Fibroblast of lung (primary cell): ENCODE measurements around the gene RNF2. TPM values are rescaled to one million over a fixed set of nuclear protein-coding genes. Genes with fewer than 3 reads are reported as not detected.

Experiments
- DNase-seq, 2 donors: peaks; one replicate each; pipeline versions ENCODE4 v3.0.0 to v3.0.0-alpha.2; 2010; ENCODE audit warnings: low read depth in 2 of 2
- H2AFZ ChIP-seq: 2 replicates; pipeline ENCODE4 v1.5.1; 2012; ENCODE audit warnings: low read length, control low read depth, inconsistent platforms
- H3K27ac ChIP-seq: 2 replicates; pipeline ENCODE4 v1.5.1; 2011; ENCODE audit warnings: low read length, control low read depth; ENCODE audit not compliant: insufficient read depth
- H3K27me3 ChIP-seq: 2 replicates; pipeline ENCODE4 v1.5.1; 2011; ENCODE audit warnings: mild to moderate bottlenecking, low read length; ENCODE audit not compliant: control insufficient read depth, insufficient read depth
- H3K36me3 ChIP-seq: 2 replicates; pipeline ENCODE4 v1.5.1; 2011; ENCODE audit warnings: low read length; ENCODE audit not compliant: control insufficient read depth, insufficient read depth
- H3K4me1 ChIP-seq: 2 replicates; pipeline ENCODE4 v1.5.1; 2011; ENCODE audit warnings: low read length; ENCODE audit not compliant: control insufficient read depth, insufficient read depth; ENCODE audit errors: extremely low read depth
- H3K4me2 ChIP-seq: 2 replicates; pipeline ENCODE4 v1.5.1; 2011; ENCODE audit warnings: low read length, control low read depth; ENCODE audit not compliant: insufficient read depth; ENCODE audit errors: extremely low read depth
- H3K4me3 ChIP-seq, 4 experiments: fragments of 200-600 bp in 1 of 4; sonication (generic) in 1 of 4; replicated peaks in 1 of 4; 2 replicates each; pipeline ENCODE4 v1.5.1; 2011 to 2016; ENCODE audit warnings: low read length in 4 of 4, low read depth in 3 of 4, mild to moderate bottlenecking in 3 of 4, control low read depth in 2 of 4, inconsistent platforms in 1 of 4, mixed read lengths in 1 of 4; ENCODE audit not compliant: insufficient read depth in 1 of 4; ENCODE audit errors: control extremely low read depth in 1 of 4
- H3K79me2 ChIP-seq: 2 replicates; pipeline ENCODE4 v1.5.1; 2012; ENCODE audit warnings: mild to moderate bottlenecking, low read length, inconsistent platforms; ENCODE audit not compliant: control insufficient read depth, insufficient read depth
- H3K9ac ChIP-seq: 2 replicates; pipeline ENCODE4 v1.5.1; 2011; ENCODE audit warnings: mild to moderate bottlenecking, low read length, control low read depth; ENCODE audit not compliant: insufficient read depth
- H3K9me3 ChIP-seq: 2 replicates; pipeline ENCODE4 v1.5.1; 2012; ENCODE audit warnings: low read depth, low read length; ENCODE audit not compliant: control insufficient read depth, insufficient read depth
- H4K20me1 ChIP-seq: 2 replicates; pipeline ENCODE4 v1.5.1; 2011; ENCODE audit warnings: low read length; ENCODE audit not compliant: control insufficient read depth, insufficient read depth; ENCODE audit errors: extremely low read depth
- EZH2 ChIP-seq: IDR thresholded peaks from 2 replicates; pipeline ENCODE4 v1.5.1; 2012; ENCODE audit warnings: low read length, control low read depth, mild to moderate bottlenecking; ENCODE audit errors: missing control alignments
- polyA plus RNA-seq, 2 donors: library from polyadenylated mRNA; depleted of rRNA in 1 of 2; stranded (reverse) in 1 of 2; unstranded in 1 of 2; fragments of >200 nt; gene quantifications; 2 replicates each; pipeline ENCODE4 v1.2.1, GENCODE V29; 2011 to 2012; ENCODE audit warnings: missing spikeins in 1 of 2
- total RNA-seq: library from RNA; depleted of rRNA; stranded (reverse); fragments of >200 nt; gene quantifications from 2 replicates; pipeline ENCODE4 v1.2.1, GENCODE V29; 2014
- TF ChIP-seq, protein P1 (sequence below), 2 donors: IDR thresholded peaks in 1 of 2; conservative IDR thresholded peaks in 1 of 2; 1 replicate in 1 of 2; 2 replicates in 1 of 2; pipeline ENCODE4 v1.5.1; 2011 to 2012; ENCODE audit warnings: low read length in 2 of 2, control low read depth in 1 of 2, inconsistent platforms in 1 of 2, low read depth in 1 of 2, mild to moderate bottlenecking in 1 of 2

RNF2 gene
- total and polyA plus RNA-seq, 2 donors (not counting 1 experiment from before 2014, with no cell fraction given), result 19.7 to 40.6 TPM

DNA sequence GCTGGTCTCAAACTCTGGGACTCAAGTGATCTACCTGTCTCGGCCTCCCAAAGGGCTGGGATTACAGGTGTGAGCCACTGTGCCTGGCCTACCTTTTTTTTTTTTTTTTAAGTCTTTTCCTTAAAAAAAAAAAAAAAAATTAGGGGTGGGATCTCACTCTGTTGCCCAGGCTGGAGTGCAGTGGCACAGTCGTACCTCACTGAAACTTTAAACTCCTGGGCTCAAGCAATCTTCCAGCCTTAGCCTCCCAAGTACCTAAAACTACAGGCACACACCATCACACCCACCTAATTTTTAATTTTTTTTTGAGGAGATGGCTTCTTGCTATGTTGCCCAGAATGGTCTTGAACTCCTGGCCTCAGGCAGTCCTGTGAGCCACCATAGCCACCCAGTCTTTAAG is 38.5 kb downstream of the RNF2 start:
- no peaks in the 10 kb centered on the region for H3K4me1 ChIP-seq
- no peak for DNase-seq
- H3K4me3 ChIP-seq, result no peak overlapping the region
- H3K79me2 ChIP-seq, result peaks cover 1% of the 10 kb centered on the region
- H3K9me3 ChIP-seq, result no peaks in the 10 kb centered on the region
- H3K27me3 ChIP-seq, result no peaks in the 10 kb centered on the region
- H4K20me1 ChIP-seq, result no peaks in the 10 kb centered on the region
- H3K36me3 ChIP-seq, result no peaks in the 10 kb centered on the region
- H3K27ac ChIP-seq, result no peak overlapping the region
- H2AFZ ChIP-seq, result no peak overlapping the region
- TF ChIP-seq EZH2, result no peak
- no peak overlapping the region for H3K9ac ChIP-seq
- no peak overlapping the region for H3K4me2 ChIP-seq

GRCh38 chr1:185087101-185087500 is 41.7 kb downstream of the RNF2 start:
- H3K79me2 ChIP-seq, result peaks cover 1% of the 10 kb centered on the region
- H3K4me3 ChIP-seq, result no peak overlapping the region
- no peaks in the 10 kb centered on the region for H4K20me1 ChIP-seq
- no peak overlapping the region for H3K9ac ChIP-seq
- no peaks in the 10 kb centered on the region for H3K9me3 ChIP-seq
- no peak overlapping the region for H2AFZ ChIP-seq
- H3K27me3 ChIP-seq, result no peaks in the 10 kb centered on the region
- H3K4me2 ChIP-seq, result no peak overlapping the region
- no peaks in the 10 kb centered on the region for H3K4me1 ChIP-seq
- no peak for TF ChIP-seq EZH2
- TF ChIP-seq, protein P1, sequence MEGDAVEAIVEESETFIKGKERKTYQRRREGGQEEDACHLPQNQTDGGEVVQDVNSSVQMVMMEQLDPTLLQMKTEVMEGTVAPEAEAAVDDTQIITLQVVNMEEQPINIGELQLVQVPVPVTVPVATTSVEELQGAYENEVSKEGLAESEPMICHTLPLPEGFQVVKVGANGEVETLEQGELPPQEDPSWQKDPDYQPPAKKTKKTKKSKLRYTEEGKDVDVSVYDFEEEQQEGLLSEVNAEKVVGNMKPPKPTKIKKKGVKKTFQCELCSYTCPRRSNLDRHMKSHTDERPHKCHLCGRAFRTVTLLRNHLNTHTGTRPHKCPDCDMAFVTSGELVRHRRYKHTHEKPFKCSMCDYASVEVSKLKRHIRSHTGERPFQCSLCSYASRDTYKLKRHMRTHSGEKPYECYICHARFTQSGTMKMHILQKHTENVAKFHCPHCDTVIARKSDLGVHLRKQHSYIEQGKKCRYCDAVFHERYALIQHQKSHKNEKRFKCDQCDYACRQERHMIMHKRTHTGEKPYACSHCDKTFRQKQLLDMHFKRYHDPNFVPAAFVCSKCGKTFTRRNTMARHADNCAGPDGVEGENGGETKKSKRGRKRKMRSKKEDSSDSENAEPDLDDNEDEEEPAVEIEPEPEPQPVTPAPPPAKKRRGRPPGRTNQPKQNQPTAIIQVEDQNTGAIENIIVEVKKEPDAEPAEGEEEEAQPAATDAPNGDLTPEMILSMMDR (conservative IDR thresholded peaks at IDR 0.05 in 1 of 2, IDR thresholded peaks at IDR 0.05 in 1 of 2; ENCODE audit: low read depth in 1 of 2, low read length in 2 of 2), result no peak
- no peaks in the 10 kb centered on the region for H3K36me3 ChIP-seq
- no peak overlapping the region for H3K27ac ChIP-seq
- no peak for DNase-seq

- H3K9ac ChIP-seq, result no peak overlapping the region
- H3K4me3 ChIP-seq, result no peak overlapping the region
- no peaks in the 10 kb centered on the region for H3K27me3 ChIP-seq
- no peaks in the 10 kb centered on the region for H3K36me3 ChIP-seq
- H3K27ac ChIP-seq, result no peak overlapping the region
- H3K9me3 ChIP-seq, result no peaks in the 10 kb centered on the region
- no peak overlapping the region for H3K4me2 ChIP-seq
- H3K4me1 ChIP-seq, result no peaks in the 10 kb centered on the region
- DNase-seq, result no peak
- H4K20me1 ChIP-seq, result no peaks in the 10 kb centered on the region
- TF ChIP-seq EZH2, result no peak
- TF ChIP-seq, protein P1 (conservative IDR thresholded peaks at IDR 0.05 in 1 of 2, IDR thresholded peaks at IDR 0.05 in 1 of 2; ENCODE audit: low read depth in 1 of 2, low read length in 2 of 2), result no peak
- no peak overlapping the region for H2AFZ ChIP-seq
- H3K79me2 ChIP-seq, result peaks cover 1% of the 10 kb centered on the region
Observed at GRCh38 chr1:185087746-185088145, 42.4 kb downstream of the RNF2 start.
